KMS-11 (cell line): ENCODE data around the gene MCTP2.

Experiments
- H2AFZ ChIP-seq: fragments of 200-600 bp; sonication (generic); 2 replicates; pipeline ENCODE4 v1.6.1; 2016; ENCODE audit warnings: antibody characterized with exemption, mixed run types, low read depth
- H3K27ac ChIP-seq: fragments of 200-600 bp; sonication (generic); 2 replicates; pipeline ENCODE4 v1.6.1; 2016; ENCODE audit warnings: mild to moderate bottlenecking, mixed run types
- H3K27me3 ChIP-seq: fragments of 200-600 bp; sonication (generic); 2 replicates; pipeline ENCODE4 v1.6.1; 2017; ENCODE audit warnings: mild to moderate bottlenecking, low read depth, mixed run types, moderate library complexity; ENCODE audit not compliant: insufficient read depth
- H3K36me3 ChIP-seq: fragments of 200-600 bp; sonication (generic); 2 replicates; pipeline ENCODE4 v1.6.1; 2017; ENCODE audit warnings: mild to moderate bottlenecking, mixed run types; ENCODE audit not compliant: insufficient read depth
- H3K4me1 ChIP-seq: fragments of 200-600 bp; sonication (generic); 2 replicates; pipeline ENCODE4 v1.6.1; 2016; ENCODE audit warnings: mild to moderate bottlenecking, low read depth, mixed run types; ENCODE audit not compliant: poor library complexity, severe bottlenecking
- H3K4me2 ChIP-seq: fragments of 200-600 bp; sonication (generic); 2 replicates; pipeline ENCODE4 v1.7.0; 2016; ENCODE audit warnings: mild to moderate bottlenecking, mixed run types
- H3K4me3 ChIP-seq: fragments of 200-600 bp; sonication (generic); IDR thresholded peaks from 2 replicates; pipeline ENCODE4 v1.6.1; 2017; ENCODE audit warnings: low read depth, low read length, mixed read lengths; ENCODE audit not compliant: insufficient read depth
- H3K79me2 ChIP-seq: fragments of 200-600 bp; sonication (generic); 2 replicates; pipeline ENCODE4 v1.6.1; 2016; ENCODE audit warnings: low read depth, mixed run types; ENCODE audit not compliant: insufficient read depth
- H3K9ac ChIP-seq: fragments of 200-600 bp; sonication (generic); 2 replicates; pipeline ENCODE4 v1.6.1; 2016; ENCODE audit warnings: mild to moderate bottlenecking, mixed run types
- H4K20me1 ChIP-seq: fragments of 200-600 bp; sonication (generic); 2 replicates; pipeline ENCODE4 v1.6.1; 2016; ENCODE audit warnings: mild to moderate bottlenecking, mixed run types; ENCODE audit not compliant: insufficient read depth
- CTCF ChIP-seq: fragments of 200-600 bp; sonication (generic); conservative IDR thresholded peaks from 2 replicates; pipeline ENCODE4 v1.6.1; 2017; ENCODE audit warnings: low read depth, mild to moderate bottlenecking, antibody characterized with exemption, low read length, moderate library complexity, mixed read lengths

The MCTP2 gene

DNA sequence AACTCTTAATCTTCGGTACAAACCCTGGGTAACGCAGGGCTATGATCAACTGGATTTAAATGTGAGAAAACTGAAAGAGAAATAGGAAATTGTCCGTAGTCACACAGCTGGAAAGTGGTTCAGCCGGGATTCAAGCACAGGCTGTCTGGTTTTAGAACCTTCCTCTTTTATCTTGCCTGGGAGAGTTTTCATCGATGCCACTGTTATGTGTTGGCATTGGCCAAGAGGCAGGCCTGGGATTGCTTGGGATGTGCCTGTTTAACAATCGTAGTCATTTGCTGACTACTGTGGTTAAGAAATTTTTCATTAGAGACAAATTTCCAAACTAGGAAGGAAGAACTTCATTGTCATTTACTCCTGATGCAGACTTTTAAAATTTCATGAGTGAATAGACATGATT lies 4.3 kb downstream of the MCTP2 start:
- Histone ChIP-seq H3K27ac (no peak overlapping the region), H3K36me3 (no peaks in the 10 kb centered on the region), H3K27me3 (peaks cover under 1% of the 10 kb centered on the region; the same call in 1 of the 2 replicates), H3K4me3 (no peak overlapping the region), H3K79me2 (no peaks in the 10 kb centered on the region), H3K4me2 (no peak overlapping the region), H3K4me1 (peaks cover under 1% of the 10 kb centered on the region), H4K20me1 (no peaks in the 10 kb centered on the region), H3K9ac (no peak overlapping the region), H2AFZ (no peak overlapping the region)
- no peak for TF ChIP-seq CTCF

GRCh38 chr15:94236608-94237007 lies 5.2 kb downstream of the MCTP2 start:
- Histone ChIP-seq H3K9ac (no peak overlapping the region), H3K4me1 (no peaks in the 10 kb centered on the region), H3K4me2 (no peak overlapping the region), H4K20me1 (no peaks in the 10 kb centered on the region), H3K4me3 (no peak overlapping the region), H3K36me3 (no peaks in the 10 kb centered on the region), H2AFZ (no peak overlapping the region), H3K27ac (no peak overlapping the region), H3K27me3 (no peaks in the 10 kb centered on the region), H3K79me2 (no peaks in the 10 kb centered on the region)
- no peak for TF ChIP-seq CTCF

DNA sequence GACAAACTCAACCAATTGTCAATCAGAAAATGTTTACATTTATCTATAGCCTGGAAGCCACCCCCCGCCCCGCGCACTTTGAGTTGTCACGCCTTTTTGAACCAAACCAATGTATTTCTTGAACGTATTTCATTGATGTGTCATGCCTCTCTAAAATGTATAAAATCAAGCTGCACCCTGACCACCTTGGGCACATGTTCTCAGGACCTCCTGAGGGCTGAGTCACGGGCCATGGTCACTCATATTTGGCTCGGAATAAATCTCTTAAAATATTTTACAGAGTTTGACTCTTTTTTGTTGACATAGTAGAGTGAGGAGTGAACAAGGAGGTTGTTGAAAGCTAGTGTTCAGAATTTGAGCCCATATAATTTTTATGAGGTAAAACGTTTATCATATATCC lies 6.5 kb downstream of the MCTP2 start:
- H3K36me3 ChIP-seq: no peaks in the 10 kb centered on the region

DNA sequence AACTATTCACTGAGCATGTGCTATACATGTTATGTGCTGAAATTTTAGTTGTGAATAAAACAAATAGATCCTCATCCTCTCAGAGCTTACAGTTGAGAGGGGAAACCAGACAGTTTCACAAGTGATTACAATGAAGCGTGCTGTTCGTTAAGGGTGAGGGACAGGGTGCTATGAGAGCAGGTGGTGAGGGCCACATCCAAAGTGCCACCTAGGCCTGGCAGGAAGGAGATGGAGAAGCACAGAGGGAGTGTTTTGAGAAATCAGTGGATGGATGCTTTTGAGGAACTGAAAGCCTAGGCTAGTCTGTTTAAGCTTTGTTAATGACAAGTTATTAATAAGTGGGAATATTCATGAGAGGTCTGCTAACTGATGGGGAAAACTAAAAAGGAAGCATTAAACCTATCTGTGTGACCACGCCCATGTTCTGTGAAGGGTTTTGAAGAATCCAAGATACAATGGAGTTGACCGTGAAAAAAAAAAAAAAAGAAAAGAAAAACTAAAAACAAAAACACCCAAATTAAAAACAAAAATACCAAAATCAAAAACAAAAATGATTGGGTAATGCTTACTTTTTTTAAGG lies 7.3 kb downstream of the MCTP2 start:
- Histone ChIP-seq H4K20me1 (no peaks in the 10 kb centered on the region), H3K27me3 (no peaks in the 10 kb centered on the region), H3K36me3 (no peaks in the 10 kb centered on the region), H3K4me2 (no peak overlapping the region), H3K4me1 (no peaks in the 10 kb centered on the region), H3K4me3 (no peak overlapping the region), H3K27ac (no peak overlapping the region), H3K9ac (no peak overlapping the region), H3K79me2 (no peaks in the 10 kb centered on the region), H2AFZ (no peak overlapping the region)
- no peak for TF ChIP-seq CTCF

More for the DNA sequence above, 6.5 kb downstream of the MCTP2 start:
- Histone ChIP-seq H3K4me1 (no peaks in the 10 kb centered on the region), H3K27ac (no peak overlapping the region), H3K9ac (no peak overlapping the region), H3K79me2 (no peaks in the 10 kb centered on the region), H3K27me3 (no peaks in the 10 kb centered on the region), H3K4me2 (no peak overlapping the region), H4K20me1 (no peaks in the 10 kb centered on the region), H2AFZ (no peak overlapping the region), H3K4me3 (no peak overlapping the region)
- TF ChIP-seq CTCF: no peak
